Measurements from ENCODE around the gene MLX.

MLX gene

GRCh38 chr17:42553161-42553818 is 13.6 kb upstream of the MLX start:
- no peak for TF ChIP-seq POLR2AphosphoS5 (IDR thresholded peaks at IDR 0.05; ENCODE audit: low read depth, low read length)
- no peak for TF ChIP-seq REST (IDR thresholded peaks at IDR 0.05; ENCODE audit: insufficient read depth in 1 of 2, low read depth in 2 of 2, low read length in 2 of 2)
- TF ChIP-seq TAF1 (IDR thresholded peaks at IDR 0.05; ENCODE audit: borderline replicate concordance, insufficient read depth, low read length), result no peak
- no peak for TF ChIP-seq FOXP2 (optimal IDR thresholded peaks at IDR 0.05; ENCODE audit: borderline replicate concordance, extremely low read depth, extremely low read length, insufficient read depth)
- no peak for TF ChIP-seq SIN3A (IDR thresholded peaks at IDR 0.05; ENCODE audit: borderline replicate concordance, insufficient read depth, low read length)

- TF ChIP-seq FOXP2 (optimal IDR thresholded peaks at IDR 0.05; ENCODE audit: borderline replicate concordance, extremely low read depth, extremely low read length, insufficient read depth) (no peak), POLR2AphosphoS5 (IDR thresholded peaks at IDR 0.05; ENCODE audit: low read depth, low read length) (no peak), TAF1 (IDR thresholded peaks at IDR 0.05; ENCODE audit: borderline replicate concordance, insufficient read depth, low read length) (no peak), REST (IDR thresholded peaks at IDR 0.05; ENCODE audit: insufficient read depth in 1 of 2, low read depth in 2 of 2, low read length in 2 of 2) (no peak), SIN3A (IDR thresholded peaks at IDR 0.05; ENCODE audit: borderline replicate concordance, insufficient read depth, low read length) (no peak)
Observed at GRCh38 chr17:42553866-42554249, 13.0 kb upstream of the MLX start.

- TF ChIP-seq SIN3A (IDR thresholded peaks at IDR 0.05; ENCODE audit: borderline replicate concordance, insufficient read depth, low read length) (peak; percentile 91), TAF1 (IDR thresholded peaks at IDR 0.05; ENCODE audit: borderline replicate concordance, insufficient read depth, low read length) (peak; percentile 95), REST (IDR thresholded peaks at IDR 0.05; ENCODE audit: insufficient read depth in 1 of 2, low read depth in 2 of 2, low read length in 2 of 2) (peak in 1 of 2 experiments; percentile 70; a peak in 2 of 4 replicates), FOXP2 (optimal IDR thresholded peaks at IDR 0.05; ENCODE audit: borderline replicate concordance, extremely low read depth, extremely low read length, insufficient read depth) (peak; percentile 42), POLR2AphosphoS5 (IDR thresholded peaks at IDR 0.05; ENCODE audit: low read depth, low read length) (peak; percentile 90)
Observed at GRCh38 chr17:42554250-42555121, 12.4 kb upstream of the MLX start.

GRCh38 chr17:42555122-42555622 is 11.7 kb upstream of the MLX start:
- TF ChIP-seq POLR2AphosphoS5 (IDR thresholded peaks at IDR 0.05; ENCODE audit: low read depth, low read length) (no peak), SIN3A (IDR thresholded peaks at IDR 0.05; ENCODE audit: borderline replicate concordance, insufficient read depth, low read length) (no peak), FOXP2 (optimal IDR thresholded peaks at IDR 0.05; ENCODE audit: borderline replicate concordance, extremely low read depth, extremely low read length, insufficient read depth) (no peak), TAF1 (IDR thresholded peaks at IDR 0.05; ENCODE audit: borderline replicate concordance, insufficient read depth, low read length) (no peak), REST (IDR thresholded peaks at IDR 0.05; ENCODE audit: insufficient read depth in 1 of 2, low read depth in 2 of 2, low read length in 2 of 2) (no peak)

All from PFSK-1 (cell line).